MM.1S (cell line): ENCODE results near the gene TIMM50.

Experiments used
- EZH2 ChIP-seq: fragments of 300-600 bp; sonication (generic); optimal IDR thresholded peaks from 2 replicates; pipeline ENCODE3; 2017; ENCODE audit warnings: low read depth, mild to moderate bottlenecking, antibody characterized with exemption, low read length, mixed read lengths
- TF ChIP-seq, protein P1 (sequence below): fragments of 300-600 bp; sonication (generic); IDR thresholded peaks from 2 replicates; pipeline ENCODE4 v1.5.1; 2016; ENCODE audit warnings: antibody characterized with exemption, low read length, mixed read lengths

DNA sequence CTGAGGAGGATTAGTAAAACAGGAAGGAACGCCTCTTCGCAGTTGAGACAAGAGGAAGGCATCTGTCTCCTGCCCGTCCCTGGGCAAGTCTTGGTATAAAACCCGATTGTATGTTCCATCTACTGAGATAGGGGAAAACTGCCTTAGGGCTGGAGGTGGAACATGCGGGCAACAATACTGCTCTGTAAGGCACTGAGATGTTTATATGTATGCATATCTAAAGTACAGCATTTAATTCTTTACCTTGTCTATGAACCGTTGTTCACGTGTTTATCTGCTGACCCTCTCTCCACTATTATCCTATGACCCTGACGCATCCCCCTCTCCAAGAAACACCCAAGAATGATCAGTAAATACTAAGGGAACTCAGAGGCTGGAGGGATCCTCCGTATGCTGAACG, 722 bp upstream of the TIMM50 start:
- TF ChIP-seq, protein P1, sequence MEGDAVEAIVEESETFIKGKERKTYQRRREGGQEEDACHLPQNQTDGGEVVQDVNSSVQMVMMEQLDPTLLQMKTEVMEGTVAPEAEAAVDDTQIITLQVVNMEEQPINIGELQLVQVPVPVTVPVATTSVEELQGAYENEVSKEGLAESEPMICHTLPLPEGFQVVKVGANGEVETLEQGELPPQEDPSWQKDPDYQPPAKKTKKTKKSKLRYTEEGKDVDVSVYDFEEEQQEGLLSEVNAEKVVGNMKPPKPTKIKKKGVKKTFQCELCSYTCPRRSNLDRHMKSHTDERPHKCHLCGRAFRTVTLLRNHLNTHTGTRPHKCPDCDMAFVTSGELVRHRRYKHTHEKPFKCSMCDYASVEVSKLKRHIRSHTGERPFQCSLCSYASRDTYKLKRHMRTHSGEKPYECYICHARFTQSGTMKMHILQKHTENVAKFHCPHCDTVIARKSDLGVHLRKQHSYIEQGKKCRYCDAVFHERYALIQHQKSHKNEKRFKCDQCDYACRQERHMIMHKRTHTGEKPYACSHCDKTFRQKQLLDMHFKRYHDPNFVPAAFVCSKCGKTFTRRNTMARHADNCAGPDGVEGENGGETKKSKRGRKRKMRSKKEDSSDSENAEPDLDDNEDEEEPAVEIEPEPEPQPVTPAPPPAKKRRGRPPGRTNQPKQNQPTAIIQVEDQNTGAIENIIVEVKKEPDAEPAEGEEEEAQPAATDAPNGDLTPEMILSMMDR, result no peak
- no peak for TF ChIP-seq EZH2
